Left hindlimb (tissue), 1 donor: Measurements from ENCODE around the gene DBNDD1.
"Not testable (repeated sequence)": the region's sequence is repeated elsewhere in the genome, so short reads cannot be mapped to it uniquely, and the experiment has no call there.

Experiments
- DNase-seq: peaks from one replicate; pipeline ENCODE4 v3.0.0-alpha.2; 2018

DBNDD1 gene, protein sequence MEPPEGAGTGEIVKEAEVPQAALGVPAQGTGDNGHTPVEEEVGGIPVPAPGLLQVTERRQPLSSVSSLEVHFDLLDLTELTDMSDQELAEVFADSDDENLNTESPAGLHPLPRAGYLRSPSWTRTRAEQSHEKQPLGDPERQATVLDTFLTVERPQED

DNA sequence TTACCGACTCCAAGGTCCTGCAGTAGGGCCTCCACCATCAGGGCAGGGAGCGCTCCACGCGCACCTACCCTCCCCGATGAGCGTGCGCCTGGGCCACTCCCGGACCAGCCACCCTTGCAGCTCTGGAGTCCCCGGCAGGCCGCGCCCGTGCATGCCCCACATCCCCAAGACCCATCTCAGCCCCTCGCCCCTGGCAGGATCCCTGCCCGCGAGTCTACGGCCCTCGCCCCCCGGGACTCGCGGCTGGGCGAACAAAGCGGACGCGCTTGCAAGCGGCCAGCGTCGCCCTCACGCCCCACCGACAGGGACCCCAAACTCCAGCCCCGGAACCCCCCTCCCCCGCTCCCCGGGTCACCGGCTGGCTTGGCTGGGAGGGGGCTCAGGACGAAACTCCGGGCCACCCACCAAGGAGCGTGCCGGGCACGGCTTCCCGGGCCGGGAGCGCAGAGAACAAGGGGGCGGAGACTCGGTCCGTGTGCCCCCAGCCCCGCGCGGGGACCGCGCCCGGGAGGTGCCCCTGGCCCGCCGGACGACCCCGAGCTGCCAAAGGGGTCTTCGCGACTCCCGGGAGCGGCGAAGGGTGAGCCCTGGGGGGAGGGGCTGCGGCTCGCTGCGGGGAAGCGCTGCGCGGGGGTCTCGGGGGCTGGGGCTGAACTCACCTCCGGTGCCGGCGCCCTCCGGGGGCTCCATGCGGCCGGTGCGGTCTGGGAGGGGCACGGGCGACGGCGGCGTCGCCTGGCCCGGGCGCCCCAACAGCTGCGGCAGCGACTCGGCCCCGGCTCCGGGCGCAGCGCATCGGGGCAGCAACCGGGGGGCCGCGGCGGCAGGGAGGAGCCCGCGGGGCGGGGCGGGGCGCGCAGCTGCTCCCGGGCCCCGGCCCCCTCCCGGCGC, at the start of gene DBNDD1:
Gene DBNDD1 (minus strand): TSS at position 805 of the 891 bp plus-strand sequence. CDS start 115 bp downstream, at position 690.
- no peak for DNase-seq

DNA sequence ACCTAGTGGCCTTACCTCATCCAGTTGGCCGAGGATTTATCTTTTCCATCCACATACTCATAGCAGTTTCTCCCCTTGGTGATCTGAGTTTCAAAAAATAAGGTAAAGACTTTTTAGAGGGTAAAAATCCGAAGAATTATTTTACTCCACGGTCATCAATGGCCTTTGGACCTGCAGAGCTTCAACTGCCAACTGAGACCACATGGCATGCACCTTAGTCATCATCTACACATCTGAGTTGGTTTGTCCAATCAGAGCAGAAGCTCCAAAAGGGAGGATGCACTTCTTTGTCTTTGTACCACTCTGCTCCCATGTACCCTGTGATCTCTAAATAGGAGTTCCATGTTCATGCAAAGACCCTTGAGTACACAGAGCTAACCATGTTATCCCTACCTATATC, 42.2 kb upstream of the DBNDD1 start:
- no peak for DNase-seq

GRCh38 chr16:90057738-90058173, 38.5 kb upstream of the DBNDD1 start:
- DNase-seq, result no peak

DNA sequence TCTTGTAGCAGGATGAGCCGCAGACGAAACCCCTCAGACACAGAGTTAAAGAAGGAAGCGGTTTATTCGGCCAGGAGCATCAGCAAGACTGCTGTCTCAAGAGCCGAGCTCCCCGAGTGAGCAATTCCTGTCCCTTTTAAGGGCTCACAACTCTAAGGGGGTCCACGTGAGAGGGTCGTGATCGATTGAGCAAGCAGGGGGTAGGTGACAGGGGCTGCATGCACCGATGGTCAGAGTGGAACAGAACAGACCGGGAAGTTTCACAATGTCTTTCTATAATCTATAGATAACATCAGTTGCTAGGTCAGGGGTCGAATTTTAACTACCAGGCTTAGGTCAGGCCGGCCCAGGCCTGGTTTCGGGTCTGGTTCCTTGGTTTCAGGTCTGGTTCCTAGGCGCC, 37.3 kb upstream of the DBNDD1 start:
- not testable (repeated sequence) for DNase-seq

DNA sequence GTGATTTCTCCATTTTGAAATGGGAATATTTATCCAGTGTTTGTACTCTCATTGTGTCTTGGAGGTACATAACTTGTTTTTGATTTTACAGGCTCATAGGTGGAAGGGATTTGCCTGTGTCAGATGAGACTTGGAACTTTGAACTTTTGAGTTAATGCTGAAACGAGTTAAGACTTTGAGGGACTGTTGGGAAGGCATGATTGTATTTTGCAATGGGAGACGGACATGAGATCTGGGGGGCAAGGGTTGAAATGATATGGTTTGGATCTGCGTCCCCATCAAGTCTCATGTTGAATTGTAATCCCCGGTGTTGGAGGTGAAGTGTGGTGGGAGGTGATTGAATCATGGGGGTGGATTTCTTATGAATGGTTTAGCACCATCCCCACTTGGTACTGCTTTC, 36.1 kb upstream of the DBNDD1 start:
- DNase-seq, result no peak

GRCh38 chr16:90054554-90054953, 35.3 kb upstream of the DBNDD1 start:
- DNase-seq, result no peak

DNA sequence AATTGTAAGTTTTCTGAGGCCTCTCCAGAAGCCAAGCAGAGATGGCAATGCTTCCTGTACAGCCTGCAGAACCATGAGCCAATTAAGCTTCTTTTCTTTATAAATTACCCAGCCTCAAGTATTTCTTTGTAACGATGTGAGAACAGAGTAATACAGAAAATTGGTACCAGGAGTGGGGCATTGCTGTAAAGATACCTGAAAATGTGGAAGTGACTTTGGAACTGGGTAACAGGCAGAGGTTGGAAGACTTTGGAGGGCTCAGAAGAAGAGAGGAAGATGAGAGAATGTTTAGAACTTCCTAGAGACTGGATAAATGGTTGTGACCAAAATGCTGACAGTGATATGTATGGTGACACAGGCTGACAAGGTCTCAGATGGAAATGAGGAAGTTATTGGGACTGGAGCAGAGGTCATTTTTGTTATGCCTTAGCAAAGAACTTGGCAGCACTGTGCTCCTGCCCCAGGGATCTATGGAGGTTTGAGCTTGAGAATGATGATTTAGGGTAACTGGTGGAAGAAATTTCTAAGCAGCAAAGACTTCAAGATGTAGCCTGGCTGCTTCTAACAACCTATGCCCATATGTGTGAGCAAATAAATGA, 34.7 kb upstream of the DBNDD1 start:
- DNase-seq, result no peak

GRCh38 chr16:90050969-90051368, 31.7 kb upstream of the DBNDD1 start:
- DNase-seq, result no peak

DNA sequence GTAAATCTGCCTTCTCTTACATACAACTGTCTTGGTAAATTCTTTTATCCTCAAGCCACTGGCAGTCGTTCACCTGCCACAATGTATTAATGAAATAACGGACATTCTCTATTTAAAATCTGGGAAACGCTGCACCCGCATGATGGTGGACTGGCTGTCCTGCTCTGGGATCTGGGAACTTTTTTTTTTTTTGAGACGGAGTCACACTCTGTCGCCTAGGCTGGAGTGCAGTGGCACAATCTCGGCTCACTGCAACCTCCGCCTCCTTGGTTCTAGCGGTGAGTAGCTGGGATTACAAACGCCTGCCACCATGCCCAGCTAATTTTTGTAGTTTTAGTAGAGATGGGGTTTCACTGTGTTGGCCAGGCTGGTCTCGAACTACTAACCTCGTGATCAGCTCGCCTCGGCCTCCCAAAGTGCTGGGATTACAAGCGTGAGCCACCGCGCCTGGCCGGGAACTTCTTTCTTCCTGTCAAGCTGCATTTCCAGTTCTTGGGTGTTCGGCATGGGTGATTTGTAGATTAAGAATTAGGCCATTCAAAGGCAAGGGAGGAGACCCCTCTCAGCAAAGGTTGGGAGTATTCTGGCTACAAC, 29.6 kb upstream of the DBNDD1 start:
- DNase-seq, result no peak

GRCh38 chr16:90048347-90048722, 29.1 kb upstream of the DBNDD1 start:
- DNase-seq, result no peak

DNA sequence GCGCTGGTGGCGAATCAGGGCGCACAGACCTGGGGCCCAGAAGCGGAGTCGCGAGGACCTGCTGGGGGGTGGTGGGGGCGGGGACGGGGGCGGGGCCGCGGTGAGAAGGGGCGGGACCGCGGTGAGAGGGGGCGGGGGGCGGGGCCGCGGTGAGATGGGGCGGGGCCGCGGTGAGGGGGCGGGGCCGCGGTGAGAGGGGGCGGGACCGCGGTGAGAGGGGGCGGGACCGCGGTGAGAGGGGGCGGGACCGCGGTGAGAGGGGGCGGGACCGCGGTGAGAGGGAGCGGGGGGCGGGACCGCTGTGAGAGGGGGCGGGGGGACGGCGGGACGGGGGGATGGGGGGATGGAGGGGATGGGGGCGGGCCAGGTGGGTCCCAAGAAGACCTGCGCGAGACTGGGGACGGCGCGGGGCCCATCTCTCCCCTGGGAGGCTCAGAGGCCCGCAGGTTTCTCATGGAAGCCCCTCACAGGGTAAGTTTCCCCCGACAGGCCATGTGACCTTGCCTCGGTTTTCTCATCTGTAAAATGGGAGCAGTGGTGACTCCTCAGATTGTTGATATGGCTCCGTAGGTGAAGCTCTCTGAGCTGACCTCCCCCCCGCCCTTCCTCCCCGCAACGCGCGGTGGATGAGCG, 28.6 kb upstream of the DBNDD1 start:
- no peak for DNase-seq

GRCh38 chr16:90046971-90047713, 27.9 kb upstream of the DBNDD1 start:
- DNase-seq, result peak; percentile 80

DNA sequence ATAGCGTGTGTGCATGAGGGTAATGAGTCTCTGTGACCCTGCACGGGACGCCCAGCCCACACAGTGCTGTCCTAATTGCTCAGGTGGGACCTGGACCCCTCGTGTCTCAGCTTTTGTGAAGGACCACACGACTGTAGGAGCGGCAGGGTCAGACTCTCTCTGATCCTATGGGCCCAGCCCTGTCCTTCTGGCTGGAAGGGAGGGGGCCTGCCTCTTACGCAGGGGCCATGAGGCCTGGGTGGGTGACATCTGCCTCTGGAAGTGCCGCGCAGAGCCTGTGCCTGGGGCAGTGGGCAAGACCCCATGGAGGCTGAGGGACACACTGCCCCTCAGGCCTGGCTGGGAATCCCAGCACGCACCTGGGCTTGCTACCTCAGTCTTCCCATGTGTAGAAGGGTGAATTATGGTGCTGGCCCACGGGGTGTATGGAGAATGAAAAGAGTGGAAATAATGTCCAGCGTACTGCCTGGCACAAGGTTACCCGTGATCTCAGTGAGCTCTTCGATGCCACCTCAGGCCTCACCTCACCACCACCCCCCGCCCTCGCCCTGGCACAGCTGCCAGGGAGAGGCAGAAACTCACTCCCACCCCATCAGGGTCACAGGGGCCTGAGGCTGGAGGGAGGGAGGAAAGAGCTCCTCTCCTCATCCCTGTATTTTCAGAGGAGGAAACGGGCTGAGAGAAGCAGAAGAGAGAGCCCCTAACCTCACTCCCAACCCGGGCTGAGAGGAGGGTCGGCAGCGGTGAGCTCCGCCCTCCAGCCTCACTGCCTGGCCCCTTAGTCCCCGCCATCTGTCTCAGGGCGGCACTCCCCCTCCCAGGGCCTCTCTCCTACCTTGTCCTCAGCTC, 27.1 kb upstream of the DBNDD1 start:
- DNase-seq, result no peak

DNA sequence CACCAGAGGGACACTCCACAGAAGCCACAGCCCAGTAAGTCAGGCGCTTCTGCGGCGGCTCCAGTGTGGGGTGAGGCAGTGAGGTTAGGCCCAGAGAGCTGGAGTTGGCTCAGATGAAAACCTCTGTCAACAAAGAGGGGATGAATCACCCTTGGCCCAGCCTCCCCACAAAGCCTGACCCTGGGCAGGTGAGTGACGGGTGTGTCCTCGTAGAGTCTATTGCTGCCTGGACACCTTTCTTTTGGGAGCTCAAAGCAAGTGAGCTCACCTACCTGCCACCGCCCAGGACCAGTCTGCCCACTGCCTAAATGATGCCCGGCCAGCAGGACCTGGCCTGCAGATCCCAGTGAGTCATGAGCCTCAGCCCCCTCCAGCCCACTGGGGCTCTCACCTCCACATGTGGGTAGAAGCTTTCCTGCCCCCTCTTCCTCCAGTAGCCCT, 24.9 kb upstream of the DBNDD1 start:
- no peak for DNase-seq

DNA sequence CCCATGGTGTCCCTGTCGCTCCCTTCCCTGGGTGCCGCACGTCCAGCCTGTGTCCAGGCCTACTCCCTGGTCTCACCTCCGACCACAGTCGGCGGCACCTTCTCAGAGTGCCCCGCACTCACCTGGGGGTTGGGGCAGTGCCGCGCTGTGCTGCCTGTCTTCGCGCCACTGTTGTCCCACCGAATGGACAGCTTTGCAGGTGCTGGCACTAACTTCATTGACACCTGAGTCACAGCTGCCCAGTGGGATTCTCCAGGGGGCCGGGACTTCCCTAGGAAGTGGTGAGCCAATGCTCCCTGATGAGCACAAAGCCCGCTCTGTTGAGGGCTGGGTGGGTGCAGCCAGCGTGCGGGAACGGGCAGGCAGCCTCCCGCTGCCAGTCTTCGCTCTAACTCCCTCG, 24.3 kb upstream of the DBNDD1 start:
- no peak for DNase-seq

DNA sequence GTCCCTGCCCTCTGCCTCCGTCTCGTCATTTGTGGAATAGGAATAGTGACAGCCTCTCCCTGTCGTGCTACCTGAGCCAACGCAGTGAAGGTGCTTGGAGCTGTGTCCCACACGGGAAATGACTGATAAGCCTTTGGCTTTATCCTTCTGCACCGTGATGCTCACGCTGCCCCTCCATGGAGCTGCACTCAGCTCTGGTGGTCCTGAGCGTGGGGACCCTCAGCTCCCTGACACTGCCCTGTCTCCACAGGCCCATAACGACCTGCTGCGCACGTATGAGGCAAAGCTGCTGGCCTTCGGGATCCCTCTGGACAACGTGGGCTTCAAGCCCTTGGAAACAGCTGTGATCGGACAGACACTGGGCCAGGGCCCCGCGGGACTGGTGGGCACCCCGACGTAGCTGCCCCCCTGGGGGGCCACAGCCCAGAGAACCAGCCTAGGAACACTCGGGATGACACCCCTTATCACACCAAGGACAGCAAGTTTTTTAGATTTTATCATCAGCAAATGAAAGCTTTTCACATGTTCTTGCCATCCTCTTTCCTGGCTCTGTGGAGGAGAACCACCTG, 23.8 kb upstream of the DBNDD1 start:
- DNase-seq, result no peak

- DNase-seq, result no peak
These were observed 22.7 kb upstream of the DBNDD1 start for GRCh38 chr16:90041896-90042473.

DNA sequence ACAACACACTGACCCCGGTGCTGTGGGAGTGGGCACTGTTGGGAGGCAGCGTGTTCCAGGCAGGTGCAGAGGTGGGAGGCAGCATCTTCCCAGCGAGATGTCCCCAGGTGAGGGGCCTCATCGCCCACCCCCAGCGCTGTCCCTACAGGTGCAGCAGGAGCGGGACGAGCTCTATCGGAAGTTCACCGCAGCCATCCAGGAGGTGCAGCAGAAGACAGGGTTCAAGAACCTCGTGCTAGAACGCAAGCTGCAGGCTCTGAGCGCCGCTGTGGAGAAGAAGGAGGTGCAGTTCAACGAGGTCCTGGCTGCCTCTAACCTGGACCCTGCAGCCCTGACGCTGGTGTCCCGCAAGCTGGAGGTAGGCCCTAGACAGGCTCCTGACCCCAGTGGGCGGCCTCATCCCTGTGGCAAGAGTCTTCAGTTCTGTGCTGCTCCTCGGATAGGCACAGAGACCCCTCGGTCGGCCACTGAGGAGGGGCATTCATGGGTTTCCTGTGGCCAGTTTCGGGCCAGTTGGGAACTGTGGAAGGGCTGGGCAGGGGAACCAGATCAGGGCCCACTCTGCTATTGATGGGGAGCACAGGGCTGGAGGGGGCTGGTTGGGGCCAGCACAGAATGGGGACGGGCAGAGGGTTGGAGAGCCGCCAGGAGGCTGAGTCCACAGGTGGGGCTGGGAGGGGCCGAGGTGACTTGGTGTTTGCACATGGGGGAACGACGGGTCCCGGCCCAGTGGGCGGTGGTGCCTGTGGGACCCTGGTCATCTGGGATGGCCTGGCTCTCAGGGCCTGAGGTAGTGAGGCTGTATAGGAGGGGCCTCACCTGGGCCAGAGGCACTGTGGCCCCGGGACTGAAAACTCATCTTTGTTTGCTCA, 21.1 kb upstream of the DBNDD1 start:
- DNase-seq, result no peak

DNA sequence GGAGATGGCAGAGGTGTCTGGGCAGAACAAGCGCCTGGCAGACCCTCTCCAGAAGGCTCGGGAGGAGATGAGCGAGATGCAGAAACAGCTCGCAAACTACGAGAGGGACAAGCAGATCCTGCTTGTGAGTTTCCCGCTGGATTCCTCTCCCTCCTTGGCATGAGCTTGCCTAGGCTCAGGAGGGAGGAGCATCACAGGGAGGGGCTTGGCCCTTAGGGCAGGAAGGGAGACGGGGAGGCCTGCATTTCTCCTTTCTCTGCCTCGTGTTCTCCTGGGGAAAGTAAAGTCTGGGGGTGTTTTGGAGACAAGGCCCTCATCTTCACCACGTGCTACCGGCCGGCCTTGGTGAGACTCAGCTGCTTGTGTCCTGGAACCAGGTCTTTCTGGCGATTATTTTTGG, 18.0 kb upstream of the DBNDD1 start:
- no peak for DNase-seq

DNA sequence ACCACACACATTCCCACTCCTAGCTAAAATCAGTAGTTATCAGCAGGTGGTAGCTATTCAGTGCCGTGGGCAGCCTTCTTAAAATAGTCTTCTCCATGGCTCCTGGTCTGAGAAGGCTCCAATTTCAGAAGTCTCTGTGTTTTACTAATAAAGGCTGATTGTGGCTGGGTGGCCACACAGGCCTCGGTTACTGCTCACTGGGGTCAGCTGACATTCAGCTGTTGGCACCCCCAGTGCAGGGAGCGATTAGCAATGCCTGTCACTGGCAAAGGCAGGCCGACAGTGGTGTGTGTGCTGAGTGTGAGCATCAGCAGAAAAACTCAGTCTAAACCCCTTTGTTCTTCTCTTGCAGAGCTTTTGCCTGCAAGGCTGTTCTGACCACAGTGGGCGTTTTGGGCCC, 16.6 kb upstream of the DBNDD1 start:
- DNase-seq, result no peak
